Measurements from ENCODE around the gene EPB41L4B.
A peak's percentile ranks its signal among the peaks of the same experiment; 100 is the strongest.

The EPB41L4B gene

GRCh38 chr9:109312783-109313182 lies 8.1 kb downstream of the EPB41L4B start:
- DNase-seq (ENCODE audit: low spot score), result no peak
- no peak for TF ChIP-seq CTCF (IDR thresholded peaks at IDR 0.05; ENCODE audit: extremely low read depth, insufficient read depth, missing control alignments)
- in situ Hi-C loops (cut with MboI; ENCODE audit: low pct_unique_long_range_greater_than_20kb, low sequenced_read_pairs, unreplicated experiment), result no loop called here

- TF ChIP-seq CTCF (IDR thresholded peaks at IDR 0.05; ENCODE audit: extremely low read depth, insufficient read depth, missing control alignments), result no peak
- in situ Hi-C loops (cut with MboI; ENCODE audit: low pct_unique_long_range_greater_than_20kb, low sequenced_read_pairs, unreplicated experiment), result no loop called here
- peak; percentile 71 for DNase-seq (ENCODE audit: low spot score)
These were observed 9.1 kb downstream of the EPB41L4B start for GRCh38 chr9:109311731-109312130.

- in situ Hi-C loops (cut with MboI; ENCODE audit: low pct_unique_long_range_greater_than_20kb, low sequenced_read_pairs, unreplicated experiment), result no loop called here
- no peak for DNase-seq (ENCODE audit: low spot score)
- no peak for TF ChIP-seq CTCF (IDR thresholded peaks at IDR 0.05; ENCODE audit: extremely low read depth, insufficient read depth, missing control alignments)
These were observed 9.6 kb downstream of the EPB41L4B start for GRCh38 chr9:109311286-109311685.

GRCh38 chr9:109310486-109310901 lies 10.4 kb downstream of the EPB41L4B start:
- in situ Hi-C loops (cut with MboI; ENCODE audit: low pct_unique_long_range_greater_than_20kb, low sequenced_read_pairs, unreplicated experiment), result no loop called here
- no peak for TF ChIP-seq CTCF (IDR thresholded peaks at IDR 0.05; ENCODE audit: extremely low read depth, insufficient read depth, missing control alignments)
- no peak for DNase-seq (ENCODE audit: low spot score)

- in situ Hi-C loops (cut with MboI; ENCODE audit: low pct_unique_long_range_greater_than_20kb, low sequenced_read_pairs, unreplicated experiment), result no loop called here
- TF ChIP-seq CTCF (IDR thresholded peaks at IDR 0.05; ENCODE audit: extremely low read depth, insufficient read depth, missing control alignments), result no peak
- DNase-seq (ENCODE audit: low spot score), result no peak
These were observed 11.6 kb downstream of the EPB41L4B start for GRCh38 chr9:109309282-109309681.

GRCh38 chr9:109307380-109308240 lies 13.2 kb downstream of the EPB41L4B start:
- in situ Hi-C loops (cut with MboI; ENCODE audit: low pct_unique_long_range_greater_than_20kb, low sequenced_read_pairs, unreplicated experiment), result no loop called here
- TF ChIP-seq CTCF (IDR thresholded peaks at IDR 0.05; ENCODE audit: extremely low read depth, insufficient read depth, missing control alignments), result no peak
- DNase-seq (ENCODE audit: low spot score), result no peak

All from GM13977 (cell line).